ENCODE results near the gene PRDM16. TPM values are rescaled to one million over a fixed set of nuclear protein-coding genes. Genes with fewer than 3 reads are reported as not detected.

PRDM16 gene
- total RNA-seq, 1 donor from 2014 or later: 84.2 TPM

DNA sequence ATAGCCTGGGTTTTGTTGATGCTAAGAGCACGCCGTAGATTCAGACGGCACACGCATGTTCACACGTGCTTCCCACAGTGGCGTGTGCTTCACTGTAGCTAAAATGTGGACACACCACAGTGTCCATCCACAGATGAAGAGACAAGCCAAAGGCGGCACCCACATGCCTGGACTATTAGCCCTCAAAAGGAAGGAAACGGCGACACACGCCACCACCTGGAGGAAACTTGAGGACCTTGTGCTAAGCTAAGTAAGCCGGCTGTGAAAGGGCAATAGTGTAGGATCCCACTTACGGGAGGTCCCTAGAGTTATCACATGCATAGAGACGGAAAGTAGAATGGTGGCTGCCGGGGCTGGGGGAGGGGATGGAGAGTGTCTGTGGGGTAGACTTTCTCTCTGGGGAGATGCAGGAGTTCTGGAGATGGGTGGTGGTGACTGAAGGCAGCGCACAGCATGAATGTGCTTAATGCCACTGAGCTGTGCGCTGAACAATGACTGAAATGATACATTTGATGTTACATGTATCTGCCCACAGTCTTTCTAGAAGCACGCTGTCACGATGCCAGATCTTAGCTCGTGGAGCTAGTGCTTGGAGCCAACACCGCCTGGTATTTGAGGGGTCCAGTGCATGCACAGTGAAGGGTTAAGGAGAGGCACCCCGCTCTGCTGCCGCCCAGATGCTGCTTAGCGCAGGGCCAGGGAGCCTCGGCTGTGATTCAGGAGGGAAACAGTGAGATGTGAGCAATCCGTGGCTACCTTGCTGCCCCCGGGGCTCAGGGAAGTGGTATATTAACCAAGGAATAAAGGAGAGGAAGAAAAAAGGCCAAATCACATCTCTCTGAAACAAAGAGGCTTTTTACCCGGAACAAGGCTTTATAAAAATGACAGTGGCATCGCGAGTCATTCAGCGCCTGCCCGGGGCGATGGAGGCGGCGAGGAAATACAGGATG lies 103.7 kb downstream of the PRDM16 start:
- peak overlapping the region; percentile 91 to 93 for H3K27ac ChIP-seq

DNA sequence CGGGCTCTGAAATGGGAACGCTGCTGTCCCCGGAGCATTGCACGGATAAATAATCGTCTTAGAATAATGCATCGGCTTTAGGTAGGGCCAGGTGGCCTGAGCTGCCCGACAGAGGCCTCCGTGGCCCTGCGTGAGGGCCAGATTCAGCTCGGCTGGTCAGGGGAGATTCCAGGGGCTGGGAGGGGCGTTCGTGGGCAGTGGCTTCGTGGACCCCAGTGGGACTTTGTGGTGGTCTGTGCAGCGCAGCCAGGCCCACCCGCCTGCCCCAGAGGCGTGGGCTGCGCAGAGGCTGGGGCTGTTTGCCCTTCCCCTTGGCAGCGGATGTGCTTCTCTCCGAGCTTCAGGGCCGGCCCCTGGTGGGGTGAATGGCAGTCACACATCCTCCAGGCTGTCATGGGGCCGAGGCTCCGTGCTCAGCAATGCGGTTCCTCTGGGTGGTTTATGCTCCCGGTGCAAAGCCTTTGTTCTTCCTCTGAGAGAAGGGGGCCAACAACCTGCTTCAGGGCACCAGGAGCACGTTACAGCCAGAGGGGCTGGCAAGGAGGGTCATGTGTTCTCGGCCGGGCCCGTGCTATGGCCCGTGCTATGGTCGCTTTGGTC lies 104.5 kb downstream of the PRDM16 start:
- TF ChIP-seq, protein P1, sequence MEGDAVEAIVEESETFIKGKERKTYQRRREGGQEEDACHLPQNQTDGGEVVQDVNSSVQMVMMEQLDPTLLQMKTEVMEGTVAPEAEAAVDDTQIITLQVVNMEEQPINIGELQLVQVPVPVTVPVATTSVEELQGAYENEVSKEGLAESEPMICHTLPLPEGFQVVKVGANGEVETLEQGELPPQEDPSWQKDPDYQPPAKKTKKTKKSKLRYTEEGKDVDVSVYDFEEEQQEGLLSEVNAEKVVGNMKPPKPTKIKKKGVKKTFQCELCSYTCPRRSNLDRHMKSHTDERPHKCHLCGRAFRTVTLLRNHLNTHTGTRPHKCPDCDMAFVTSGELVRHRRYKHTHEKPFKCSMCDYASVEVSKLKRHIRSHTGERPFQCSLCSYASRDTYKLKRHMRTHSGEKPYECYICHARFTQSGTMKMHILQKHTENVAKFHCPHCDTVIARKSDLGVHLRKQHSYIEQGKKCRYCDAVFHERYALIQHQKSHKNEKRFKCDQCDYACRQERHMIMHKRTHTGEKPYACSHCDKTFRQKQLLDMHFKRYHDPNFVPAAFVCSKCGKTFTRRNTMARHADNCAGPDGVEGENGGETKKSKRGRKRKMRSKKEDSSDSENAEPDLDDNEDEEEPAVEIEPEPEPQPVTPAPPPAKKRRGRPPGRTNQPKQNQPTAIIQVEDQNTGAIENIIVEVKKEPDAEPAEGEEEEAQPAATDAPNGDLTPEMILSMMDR (IDR thresholded peaks at IDR 0.05): no peak
- Histone ChIP-seq H3K36me3 (no peaks in the 10 kb centered on the region), H3K9me3 (no peaks in the 10 kb centered on the region), H3K27ac (peak overlapping the region; percentile 91 to 93), H3K4me1 (peaks cover 25 to 74% of the 10 kb centered on the region in 2 donors), H3K4me3 (no peak overlapping the region), H3K27me3 (no peaks in the 10 kb centered on the region)
- intact Hi-C loops (cut with DNase I): no loop called here
- DNase-seq (ENCODE audit: low spot score in 2 of 2): no peak

More for the DNA sequence above, 103.7 kb downstream of the PRDM16 start:
- H3K36me3 ChIP-seq: no peaks in the 10 kb centered on the region
- no peak for DNase-seq (ENCODE audit: low spot score in 2 of 2)
- H3K4me3 ChIP-seq: no peak overlapping the region
- intact Hi-C loops (cut with DNase I): loop anchor here (1.0 kb wide), 1 partner anchor 98 kb away; no protein-coding TSS in a partner anchor
- H3K4me1 ChIP-seq: peaks cover 25 to 75% of the 10 kb centered on the region in 2 donors
- no peaks in the 10 kb centered on the region for H3K9me3 ChIP-seq
- no peaks in the 10 kb centered on the region for H3K27me3 ChIP-seq
- TF ChIP-seq, protein P1 (IDR thresholded peaks at IDR 0.05): no peak

DNA sequence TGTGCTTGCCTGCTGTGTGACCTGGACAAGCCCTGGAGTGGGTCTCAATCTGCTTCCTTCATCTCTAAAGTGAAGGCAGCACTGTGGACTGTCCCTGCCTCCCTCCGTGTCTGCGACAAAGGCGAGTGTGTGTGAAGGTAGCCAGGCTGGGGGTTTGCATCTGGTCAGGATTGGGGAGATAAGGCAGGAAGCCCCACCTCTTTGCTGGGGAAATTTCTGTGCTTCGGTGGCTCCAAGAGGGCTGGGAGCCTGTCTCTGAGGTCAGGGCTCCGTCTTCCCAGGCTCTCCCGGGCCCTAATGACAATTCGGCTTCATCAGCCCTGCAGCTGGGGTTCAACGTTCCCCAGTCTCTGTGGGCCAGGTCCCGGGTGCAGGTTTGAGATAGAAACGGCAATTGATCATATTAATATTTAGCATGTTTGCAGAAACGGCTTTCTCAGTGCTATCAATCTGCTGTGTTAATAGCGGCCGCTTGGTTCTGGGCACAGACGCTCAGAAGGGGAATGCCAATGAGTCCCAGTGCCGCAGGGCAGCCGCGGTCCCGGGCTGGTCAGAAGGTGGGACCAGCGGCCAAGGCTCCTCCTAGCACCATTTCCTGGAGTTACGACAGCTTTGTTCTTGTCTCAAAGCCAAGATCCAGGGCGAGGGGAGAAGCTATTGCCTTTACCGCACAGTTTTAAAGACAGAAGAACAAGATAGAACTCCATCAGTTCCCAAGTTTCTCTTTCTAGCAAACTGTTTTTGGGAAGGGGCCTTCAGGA lies 105.7 kb downstream of the PRDM16 start:
- intact Hi-C loops (cut with DNase I): loop anchor here (1.0 to 2.0 kb wide), 2 partner anchors 12 to 40 kb away; no protein-coding TSS in a partner anchor
- TF ChIP-seq, protein P1 (IDR thresholded peaks at IDR 0.05): no peak
- peaks cover 25 to 62% of the 10 kb centered on the region in 2 donors for H3K4me1 ChIP-seq
- H3K9me3 ChIP-seq: no peaks in the 10 kb centered on the region
- peak overlapping the region; percentile 91 to 93 for H3K27ac ChIP-seq
- no peaks in the 10 kb centered on the region for H3K36me3 ChIP-seq
- no peaks in the 10 kb centered on the region for H3K27me3 ChIP-seq
- peak; percentile 59 to 94 for DNase-seq (ENCODE audit: low spot score in 2 of 2)
- H3K4me3 ChIP-seq: peak overlapping the region in 1 of 2 donors; percentile 51

DNA sequence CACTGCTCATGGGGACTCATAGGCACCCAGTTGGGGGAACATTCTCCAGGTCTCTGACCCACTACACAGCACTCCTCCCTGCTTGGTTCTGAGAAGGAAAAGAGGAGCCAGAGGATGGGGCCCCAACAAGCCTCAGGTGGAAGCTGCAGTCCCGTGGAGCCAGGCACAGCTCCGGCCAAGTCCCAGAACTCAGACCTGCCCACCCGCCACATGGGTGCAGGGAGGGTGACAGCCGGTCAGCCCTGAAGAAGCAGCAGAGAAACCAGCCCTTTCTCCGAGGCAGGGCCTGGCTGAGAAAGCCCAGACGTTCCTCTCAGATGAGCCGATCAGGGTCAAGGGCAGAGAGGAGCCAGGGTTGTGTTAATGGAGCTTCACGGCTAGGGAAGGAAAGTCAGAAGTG lies 106.5 kb downstream of the PRDM16 start:
- Histone ChIP-seq H3K4me1 (peaks cover 20 to 55% of the 10 kb centered on the region in 2 donors), H3K9me3 (no peaks in the 10 kb centered on the region), H3K4me3 (peak overlapping the region in 1 of 2 donors; percentile 51), H3K36me3 (no peaks in the 10 kb centered on the region), H3K27me3 (no peaks in the 10 kb centered on the region), H3K27ac (peak overlapping the region; percentile 91 to 93)
- TF ChIP-seq, protein P1 (IDR thresholded peaks at IDR 0.05): no peak
- intact Hi-C loops (cut with DNase I): loop anchor here (1.0 to 2.0 kb wide), 2 partner anchors 11 to 41 kb away; no protein-coding TSS in a partner anchor
- no peak for DNase-seq (ENCODE audit: low spot score in 2 of 2)

DNA sequence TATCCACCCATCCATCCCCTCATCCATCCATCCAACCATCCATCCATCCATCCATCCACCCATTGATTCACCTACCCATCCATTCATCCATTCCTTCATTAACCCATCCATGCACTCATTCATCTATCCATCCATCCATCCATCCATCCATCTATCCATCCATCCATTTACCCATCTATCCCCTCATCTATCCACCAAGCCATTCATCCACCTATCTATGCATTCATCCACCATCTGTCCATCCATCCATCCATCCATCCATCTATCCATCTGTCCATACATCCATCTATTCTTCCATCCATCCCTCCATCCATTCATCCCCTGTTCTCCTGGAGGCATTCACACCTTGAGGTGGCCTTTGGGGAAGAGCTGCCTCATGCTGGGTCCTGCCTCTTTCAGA lies 107.0 kb downstream of the PRDM16 start:
- no peaks in the 10 kb centered on the region for H3K9me3 ChIP-seq
- intact Hi-C loops (cut with DNase I): no loop called here
- TF ChIP-seq, protein P1 (IDR thresholded peaks at IDR 0.05): no peak
- peaks cover 20 to 50% of the 10 kb centered on the region in 2 donors for H3K4me1 ChIP-seq
- H3K27me3 ChIP-seq: no peaks in the 10 kb centered on the region
- no peak for DNase-seq (ENCODE audit: low spot score in 2 of 2)
- no peak overlapping the region for H3K4me3 ChIP-seq
- peak overlapping the region; percentile 91 to 93 for H3K27ac ChIP-seq
- no peaks in the 10 kb centered on the region for H3K36me3 ChIP-seq

Data from ascending aorta (tissue), 2 donors.